ENCODE data around the gene ADAMTS4. TPM values are rescaled to one million over a fixed set of nuclear protein-coding genes. Genes with fewer than 3 reads are reported as not detected.

Gene ADAMTS4
- total RNA-seq (2012; rRNA removed) (0.28 and 0.72 TPM in 2 replicates), polyA plus RNA-seq (2012; rRNA removed) (0.39 and 0.40 TPM in 2 replicates), Bru-seq, nascent RNA (percentile 15 among the genes with signal in this experiment), BruChase-seq, experiment 1, labeled RNA remaining after a 6-hour chase (percentile 23 among the genes with signal in this experiment), BruChase-seq, experiment 2, labeled RNA remaining after a 2-hour chase (percentile 6 among the genes with signal in this experiment)
- polyA plus RNA-seq (2012; cell fraction: cytosol; rRNA removed) = 0.25 and 0.40 TPM in 2 replicates
- 1.4 and 1.6 TPM in 2 replicates for polyA plus RNA-seq (2012; cell fraction: nucleus; rRNA removed; ENCODE audit: low replicate concordance)
- long read RNA-seq = 0 reads

- no peaks in the 10 kb centered on the region for H3K9me3 ChIP-seq (ENCODE audit: control insufficient read depth, insufficient read depth, low read length)
- peaks cover 24% of the 10 kb centered on the region for H3K9me1 ChIP-seq (ENCODE audit: insufficient read depth, low read length)
- ChIA-PET POLR2A (ENCODE audit: unreplicated experiment) (no interaction called here), CTCF (interaction anchor here (1.0 kb wide), 1 partner anchor 28 kb away, joined by 3 read pairs; no protein-coding TSS in a partner anchor)
- H4K91ac ChIP-seq (ENCODE audit: insufficient read depth, low read depth, low read length) = peak within 1 kb of the TSS; percentile 32
- no peak within 1 kb of the TSS for H3K4me3 ChIP-seq (ENCODE audit: insufficient read depth, low read depth, low read length)
- peak within 1 kb of the TSS; percentile 24; the same call in 1 of the 2 replicates for H3K56ac ChIP-seq (ENCODE audit: extremely low read depth, insufficient read depth, low read length)
- H2AFZ ChIP-seq (replicated peaks; ENCODE audit: low read length, poor library complexity) = peak within 1 kb of the TSS; percentile 94
- WGBS, 2 experiments (ENCODE audit: extremely low coverage in 2 of 2, insufficient read length in 1 of 2) = 29% methylated on average over 2 of the region's 11 CpGs; no CpG with 5 or more reads in 1 of the 2 experiments
- in situ Hi-C loops (cut with MboI; ENCODE audit: low sequenced_read_pairs) (no loop called here), dilution Hi-C loops (cut with HindIII; ENCODE audit: low sequenced_read_pairs, unreplicated experiment) (no loop called here), intact Hi-C loops (cut with micrococcal nuclease) (no loop called here)
- H2BK5ac ChIP-seq (ENCODE audit: low read depth, low read length, poor library complexity, severe bottlenecking) = no peak within 1 kb of the TSS
- H4K5ac ChIP-seq (ENCODE audit: low read depth, low read length) = peak within 1 kb of the TSS; percentile 8; the same call in 1 of the 2 replicates
- H3K79me1 ChIP-seq (ENCODE audit: low read depth in 1 of 2, low read length in 2 of 2) = peaks cover 14 to 18% of the 10 kb centered on the region in 2 experiments
- H3K4me1 ChIP-seq (ENCODE audit: control insufficient read depth, insufficient read depth, low read length) = peaks cover 31% of the 10 kb centered on the region
- H3K23ac ChIP-seq (ENCODE audit: low read depth, low read length) = 0 out of 2 replicates have a peak within 1 kb of the TSS, but pooled peaks have one; percentile 12
- peak within 1 kb of the TSS; percentile 30; the same call in 1 of the 2 replicates for H3K4me2 ChIP-seq (ENCODE audit: low read depth, low read length)
- TF ChIP-seq NFE2L2 (IDR thresholded peaks at IDR 0.05; ENCODE audit: low read depth, low read length) (no peak), POLR2A (IDR thresholded peaks at IDR 0.05; ENCODE audit: low read depth, low read length) (peak; percentile 71; the same call in 1 of the 2 replicates)
- peaks cover 5% of the 10 kb centered on the region; the same call in 1 of the 2 replicates for H3K36me3 ChIP-seq (ENCODE audit: control insufficient read depth, insufficient read depth, low read length)
- peak within 1 kb of the TSS; percentile 92 for H2AK9ac ChIP-seq (replicated peaks; ENCODE audit: low read depth, low read length, poor library complexity)
- DNase-seq = peak; percentile 76
- peak within 1 kb of the TSS; percentile 2 for H3K27ac ChIP-seq (ENCODE audit: insufficient read depth, low read length)
- no peak within 1 kb of the TSS for H3K9ac ChIP-seq (ENCODE audit: low read depth, low read length)
- peak; percentile 13 for ATAC-seq (ENCODE audit: low read depth)
- no TSS peak for BruUV-seq (replicated peaks)
- no peak within 1 kb of the TSS for H2BK20ac ChIP-seq (ENCODE audit: low read depth, low read length)
- 0 out of 3 replicates have a peak within 1 kb of the TSS, but pooled peaks have one; percentile 16 for H2BK15ac ChIP-seq (ENCODE audit: low read depth, low read length)
- peak within 1 kb of the TSS; percentile 68 for H3K4ac ChIP-seq (ENCODE audit: low read depth, low read length)
- no peaks in the 10 kb centered on the region for H3K27me3 ChIP-seq (ENCODE audit: control insufficient read depth, insufficient read depth, low read length)
- H2BK120ac ChIP-seq (ENCODE audit: low read depth, low read length) = no peak within 1 kb of the TSS; the same call in 1 of the 2 replicates
- H2AK5ac ChIP-seq (ENCODE audit: low read depth, low read length) = peak within 1 kb of the TSS; percentile 48
- H3K18ac ChIP-seq (ENCODE audit: low read depth, low read length) = no peak within 1 kb of the TSS
- H4K8ac ChIP-seq (ENCODE audit: low read depth in 2 of 2, low read length in 2 of 2) = peak within 1 kb of the TSS; percentile 42 to 96; a peak in 3 of 4 replicates
- H3K14ac ChIP-seq (replicated peaks; ENCODE audit: low read depth, low read length) = 0 out of 2 replicates have a peak within 1 kb of the TSS, but pooled peaks have one; percentile 24
- no peaks in the 10 kb centered on the region for H4K20me1 ChIP-seq (ENCODE audit: insufficient read depth, low read length)
Observed at GRCh38 chr1:161198897-161199431, at the start of gene ADAMTS4. Gene ADAMTS4 (minus strand): TSS chr1:161199054. CDS start chr1:161198627, 427 bp downstream.

All from IMR-90 (cell line).